ES-I3 (cell line): ENCODE results near the gene ANKRD44.
A peak's percentile ranks its signal among the peaks of the same experiment; 100 is the strongest.

ENCODE experiments used
- H3K36me3 ChIP-seq: 2 replicates; pipeline ENCODE4 v1.6.1; 2013; ENCODE audit warnings: mild to moderate bottlenecking, low read length, control low read depth, moderate library complexity; ENCODE audit not compliant: insufficient read depth
- H3K4me1 ChIP-seq: 2 replicates; pipeline ENCODE4 v1.6.1; 2013; ENCODE audit warnings: mild to moderate bottlenecking, control low read depth, low read length; ENCODE audit not compliant: insufficient read depth
- H3K9ac ChIP-seq: 2 replicates; pipeline ENCODE4 v1.6.1; 2013; ENCODE audit warnings: low read depth, mild to moderate bottlenecking, low read length, moderate library complexity
- H3K9me3 ChIP-seq: 2 replicates; pipeline ENCODE4 v1.6.1; 2013; ENCODE audit warnings: mild to moderate bottlenecking, low read length, moderate library complexity; ENCODE audit not compliant: control insufficient read depth, insufficient read depth

Gene ANKRD44

DNA sequence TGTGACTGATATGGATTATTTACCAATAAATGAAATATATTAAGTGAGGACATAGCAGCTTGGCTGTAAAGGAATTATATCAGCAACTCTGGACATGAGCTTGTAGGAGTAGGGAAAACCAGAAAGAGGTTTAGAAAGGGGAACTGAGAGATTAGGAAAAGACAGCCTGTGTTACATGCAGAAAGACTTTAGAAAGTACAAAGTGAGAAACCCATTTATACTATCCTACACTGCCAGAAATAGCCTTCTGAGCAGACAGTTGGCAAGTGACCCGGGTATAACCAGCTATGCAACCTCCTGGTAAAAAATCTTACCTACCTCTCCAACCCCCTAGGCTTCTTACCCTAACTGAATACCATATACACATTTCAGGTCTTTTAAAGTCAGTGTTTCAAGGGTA is 134.1 kb downstream of the ANKRD44 start:
- H3K9ac ChIP-seq: no peak overlapping the region
- H3K9me3 ChIP-seq: no peaks in the 10 kb centered on the region
- H3K4me1 ChIP-seq: no peaks in the 10 kb centered on the region
- no peaks in the 10 kb centered on the region for H3K36me3 ChIP-seq

DNA sequence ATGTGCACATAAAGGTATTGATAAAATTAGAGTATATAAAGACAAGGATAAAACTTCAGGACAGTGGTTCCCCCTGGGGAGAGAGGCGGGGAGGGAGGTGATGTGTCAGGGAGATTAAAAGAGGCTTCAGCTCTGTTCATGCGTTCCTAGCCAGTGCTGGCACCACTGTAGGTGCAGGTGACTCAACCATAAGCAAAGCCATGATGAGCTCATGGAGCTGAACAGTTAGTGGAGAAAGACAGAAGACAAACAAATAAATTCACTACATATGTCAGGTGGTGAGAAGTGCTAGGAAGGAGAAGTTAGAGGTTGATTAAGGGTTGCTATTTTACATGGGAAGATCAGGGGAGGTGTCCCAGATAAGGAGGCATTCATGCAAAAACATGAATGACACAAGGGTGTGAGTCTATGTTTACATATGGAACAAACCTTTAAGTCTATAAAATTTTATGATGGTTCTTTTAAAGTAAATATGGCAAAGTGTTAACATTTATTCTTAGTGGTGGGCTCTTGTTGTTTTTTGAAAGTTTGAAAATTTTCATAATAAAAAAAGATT is 136.0 kb downstream of the ANKRD44 start:
- Histone ChIP-seq H3K9ac (no peak overlapping the region), H3K36me3 (no peaks in the 10 kb centered on the region), H3K4me1 (no peaks in the 10 kb centered on the region), H3K9me3 (no peaks in the 10 kb centered on the region)

DNA sequence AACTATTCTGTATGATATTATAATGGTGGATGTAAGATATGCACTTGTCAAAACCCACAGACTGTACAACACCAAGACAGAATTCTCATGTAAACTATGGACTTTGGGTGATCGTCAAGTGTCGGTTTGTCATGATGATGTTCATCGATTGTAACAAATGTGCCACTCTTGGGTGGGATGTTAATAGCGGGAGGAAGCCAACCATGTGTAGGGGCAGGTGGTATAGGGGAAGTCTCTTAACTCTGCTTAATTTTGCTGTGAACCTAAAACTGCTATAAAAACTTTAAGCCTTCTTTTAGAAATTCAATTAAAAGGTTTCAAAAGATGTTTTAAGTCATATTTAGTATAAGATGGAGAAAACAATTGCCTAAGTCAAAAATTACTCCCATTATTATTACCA is 139.0 kb downstream of the ANKRD44 start:
- Histone ChIP-seq H3K9me3 (no peaks in the 10 kb centered on the region), H3K4me1 (no peaks in the 10 kb centered on the region)

DNA sequence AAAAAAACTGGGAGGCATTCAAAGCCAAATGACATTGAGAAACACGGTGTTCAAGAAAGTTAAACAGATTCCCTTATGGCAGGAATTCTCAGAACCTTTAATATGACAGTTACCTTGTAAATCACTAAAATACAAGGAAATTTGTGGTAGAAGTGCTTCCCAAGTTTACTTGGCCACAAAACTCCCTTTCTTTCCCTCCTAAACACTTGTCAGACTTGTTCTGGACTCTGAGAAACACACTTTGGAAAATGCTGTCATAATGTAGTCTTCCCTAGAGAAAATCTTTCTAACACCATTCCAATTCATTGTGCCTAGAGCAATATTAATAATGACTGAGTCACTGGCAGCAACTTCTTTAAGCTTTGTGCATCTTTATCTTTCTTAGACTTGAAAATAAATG is 140.4 kb downstream of the ANKRD44 start:
- Histone ChIP-seq H3K9ac (no peak overlapping the region), H3K9me3 (no peaks in the 10 kb centered on the region), H3K4me1 (no peaks in the 10 kb centered on the region), H3K36me3 (no peaks in the 10 kb centered on the region)

More for the DNA sequence above, 139.0 kb downstream of the ANKRD44 start:
- H3K9ac ChIP-seq: no peak overlapping the region
- H3K36me3 ChIP-seq: no peaks in the 10 kb centered on the region

DNA sequence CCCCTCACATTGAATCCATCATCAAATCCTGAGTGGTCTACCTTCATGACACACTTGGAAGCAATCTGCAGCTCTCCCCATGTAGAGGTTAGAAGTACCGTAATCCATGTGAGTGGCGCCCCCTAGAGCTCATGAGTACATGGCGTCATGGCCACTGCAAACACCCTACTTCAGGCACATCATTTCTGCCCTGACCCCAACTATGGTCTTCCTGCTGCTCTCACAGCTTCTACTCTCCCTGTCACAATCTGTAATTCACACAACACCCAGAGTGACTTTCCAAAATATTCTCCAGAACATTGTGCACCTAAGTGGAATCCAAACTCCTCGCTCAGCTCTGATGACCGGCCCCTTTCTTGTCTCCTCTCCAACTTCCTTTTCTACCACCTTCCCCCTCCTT is 141.9 kb downstream of the ANKRD44 start:
- Histone ChIP-seq H3K36me3 (no peaks in the 10 kb centered on the region), H3K9ac (no peak overlapping the region), H3K9me3 (no peaks in the 10 kb centered on the region), H3K4me1 (peaks cover 3% of the 10 kb centered on the region; the same call in 1 of the 2 replicates)

DNA sequence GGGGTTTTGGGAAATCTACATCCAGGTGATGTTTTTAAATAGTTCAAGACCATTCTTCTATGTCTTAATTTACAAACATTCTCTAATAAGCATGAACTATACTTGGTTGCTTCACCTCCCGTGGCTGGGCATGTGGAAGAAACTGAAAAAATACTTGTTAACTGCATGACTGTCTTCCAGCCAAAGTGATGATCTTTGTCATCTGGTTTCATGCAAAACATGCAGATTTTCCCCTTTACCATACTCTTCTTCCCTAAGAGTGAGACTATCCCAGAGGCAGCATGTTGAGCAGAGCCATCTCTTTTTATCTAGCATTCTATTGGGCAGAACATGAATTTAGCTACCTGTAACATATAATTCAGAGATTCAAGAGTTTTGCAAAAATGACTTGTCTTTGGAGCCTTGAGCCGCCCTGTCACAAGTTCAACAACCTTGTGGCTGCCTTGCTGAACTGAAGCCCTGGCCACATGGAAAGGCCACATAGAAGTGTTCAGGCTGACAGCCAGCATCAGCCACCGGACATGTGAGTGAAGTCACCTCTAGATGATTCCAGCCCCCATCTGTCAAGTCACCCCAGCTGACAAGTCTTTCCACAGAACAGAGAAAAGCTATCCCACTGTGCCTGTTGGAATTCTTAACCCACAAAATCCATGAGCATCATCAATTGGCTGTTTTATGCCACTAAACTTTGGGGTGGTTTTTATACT is 142.8 kb downstream of the ANKRD44 start:
- H3K36me3 ChIP-seq: no peaks in the 10 kb centered on the region
- peaks cover 3% of the 10 kb centered on the region; the same call in 1 of the 2 replicates for H3K4me1 ChIP-seq
- H3K9ac ChIP-seq: no peak overlapping the region

DNA sequence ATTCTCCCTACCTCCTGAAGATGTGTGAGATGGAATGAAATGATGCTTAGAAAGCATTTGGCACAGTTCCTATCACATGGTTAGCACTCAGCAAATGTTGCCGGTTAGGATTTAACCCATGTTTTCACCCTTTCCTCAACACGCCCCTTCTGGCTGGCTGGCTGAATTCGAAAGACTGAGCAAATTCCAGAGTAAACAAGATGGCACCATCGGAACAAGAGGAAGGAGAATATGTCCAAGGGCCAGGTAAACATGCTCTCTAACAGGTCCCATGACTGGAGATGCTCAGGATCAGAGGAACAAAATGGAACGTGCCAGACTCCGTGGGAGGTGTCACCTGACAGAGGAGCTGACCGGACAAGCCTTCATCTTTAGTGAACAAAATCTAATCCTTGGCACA is 145.6 kb downstream of the ANKRD44 start:
- Histone ChIP-seq H3K4me1 (peaks cover 3% of the 10 kb centered on the region; the same call in 1 of the 2 replicates), H3K36me3 (no peaks in the 10 kb centered on the region), H3K9ac (no peak overlapping the region), H3K9me3 (no peaks in the 10 kb centered on the region)

More for the DNA sequence above, 142.8 kb downstream of the ANKRD44 start:
- no peaks in the 10 kb centered on the region for H3K9me3 ChIP-seq

DNA sequence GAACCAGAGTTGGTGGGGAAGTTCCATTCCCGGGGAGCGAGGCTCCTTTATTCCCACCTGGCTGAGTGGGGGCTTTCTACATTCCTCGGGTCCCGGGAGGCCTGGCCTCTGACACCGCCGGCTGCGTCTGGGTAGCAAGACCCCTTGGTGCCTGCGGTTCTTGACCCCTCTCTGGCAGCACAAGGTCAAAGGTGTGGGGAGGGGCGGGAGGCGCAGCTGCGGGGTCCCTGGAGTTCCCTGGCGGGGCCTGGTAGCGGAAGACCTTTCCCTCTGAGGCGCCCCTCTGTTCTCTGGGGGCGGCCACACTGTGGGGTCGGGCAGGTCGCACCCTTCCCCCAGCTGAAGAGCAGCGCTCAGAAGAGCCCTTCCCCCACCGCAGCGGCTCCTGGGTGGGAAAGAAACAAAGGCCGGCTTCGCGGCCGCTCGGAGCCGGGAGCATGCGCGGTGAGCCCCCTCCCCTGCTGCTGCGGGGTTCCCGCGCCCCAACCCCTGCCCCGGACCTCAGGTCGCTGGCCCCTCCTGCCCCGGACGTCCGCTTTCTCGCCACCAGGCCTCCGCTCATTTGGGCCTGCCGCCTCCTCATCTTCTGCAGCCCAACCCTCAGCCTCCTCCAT is 146.3 kb downstream of the ANKRD44 start:
- Histone ChIP-seq H3K9ac (peak overlapping the region; percentile 42; the same call in 1 of the 2 replicates), H3K36me3 (no peaks in the 10 kb centered on the region), H3K4me1 (peaks cover 3% of the 10 kb centered on the region; the same call in 1 of the 2 replicates), H3K9me3 (no peaks in the 10 kb centered on the region)

DNA sequence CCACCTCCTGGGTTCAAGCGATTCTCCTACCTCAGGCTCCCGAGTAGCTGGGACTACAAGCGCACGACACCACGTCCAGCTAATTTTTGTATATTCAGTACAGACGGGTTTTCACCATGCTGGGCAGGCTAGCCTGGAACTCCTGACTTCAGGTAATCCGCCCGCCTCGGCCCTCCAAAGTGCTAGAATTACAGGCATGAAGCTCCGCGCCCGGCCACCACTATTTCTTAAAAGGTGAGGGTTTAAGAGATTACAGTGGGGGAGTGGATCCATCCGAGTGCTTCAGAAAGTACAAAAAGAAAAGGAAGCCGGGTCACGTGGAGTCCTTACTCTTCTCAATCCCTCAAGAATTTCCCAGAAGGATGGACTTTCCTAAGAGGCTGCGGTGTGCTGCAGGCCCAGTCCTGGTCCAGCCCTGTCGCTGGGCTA is 146.9 kb downstream of the ANKRD44 start:
- peak overlapping the region; percentile 42; the same call in 1 of the 2 replicates for H3K9ac ChIP-seq
- H3K4me1 ChIP-seq: peaks cover 3% of the 10 kb centered on the region; the same call in 1 of the 2 replicates
- no peaks in the 10 kb centered on the region for H3K36me3 ChIP-seq

DNA sequence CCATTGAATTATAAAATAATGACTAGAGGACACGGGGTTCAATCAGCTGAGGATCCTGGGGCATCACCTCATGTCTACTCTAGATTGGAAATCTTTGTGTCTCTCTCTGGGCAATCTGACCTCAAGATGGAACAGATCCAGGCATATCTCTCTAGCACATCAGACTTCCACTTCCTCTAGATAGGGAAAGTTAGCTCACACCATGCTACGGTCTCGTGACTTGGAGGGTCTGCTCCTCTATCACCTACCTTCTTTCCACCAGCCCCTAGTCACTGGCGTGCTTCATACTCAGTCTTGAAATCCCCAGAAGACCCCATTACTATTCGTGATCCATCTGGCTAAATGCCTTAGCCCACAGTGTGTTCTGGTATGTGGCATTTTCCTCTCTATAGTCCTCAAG is 148.8 kb downstream of the ANKRD44 start:
- Histone ChIP-seq H3K36me3 (no peaks in the 10 kb centered on the region), H3K9me3 (no peaks in the 10 kb centered on the region), H3K4me1 (peaks cover 3% of the 10 kb centered on the region; the same call in 1 of the 2 replicates), H3K9ac (no peak overlapping the region)

More for the DNA sequence above, 146.9 kb downstream of the ANKRD44 start:
- no peaks in the 10 kb centered on the region for H3K9me3 ChIP-seq

DNA sequence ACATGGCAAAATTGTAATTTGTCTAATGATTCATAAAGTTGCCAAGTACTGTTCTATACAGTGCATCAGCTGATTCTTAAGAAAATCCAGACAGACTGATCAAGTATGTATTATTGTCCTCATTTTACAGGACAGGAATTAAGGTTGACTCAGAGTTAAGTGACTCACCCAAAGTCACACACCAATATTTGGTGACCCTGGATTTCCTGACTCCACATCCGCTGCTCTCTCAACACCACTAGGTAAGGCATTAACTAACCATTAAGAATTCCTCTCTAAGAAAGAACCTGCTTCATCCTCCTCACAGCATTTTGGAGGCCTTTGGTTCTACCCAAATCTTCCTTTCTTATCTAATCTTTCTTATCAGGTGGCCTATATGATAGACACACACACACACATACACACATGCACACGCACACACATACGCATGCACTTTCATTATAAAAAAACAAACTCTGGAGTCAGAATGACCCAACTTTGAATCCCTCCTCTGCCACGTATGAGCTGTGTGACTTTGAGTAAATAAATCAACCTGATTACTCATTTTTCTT is 150.8 kb downstream of the ANKRD44 start:
- H3K9ac ChIP-seq: no peak overlapping the region
- H3K36me3 ChIP-seq: no peaks in the 10 kb centered on the region
- no peaks in the 10 kb centered on the region for H3K9me3 ChIP-seq
- H3K4me1 ChIP-seq: peaks cover 3% of the 10 kb centered on the region; the same call in 1 of the 2 replicates

DNA sequence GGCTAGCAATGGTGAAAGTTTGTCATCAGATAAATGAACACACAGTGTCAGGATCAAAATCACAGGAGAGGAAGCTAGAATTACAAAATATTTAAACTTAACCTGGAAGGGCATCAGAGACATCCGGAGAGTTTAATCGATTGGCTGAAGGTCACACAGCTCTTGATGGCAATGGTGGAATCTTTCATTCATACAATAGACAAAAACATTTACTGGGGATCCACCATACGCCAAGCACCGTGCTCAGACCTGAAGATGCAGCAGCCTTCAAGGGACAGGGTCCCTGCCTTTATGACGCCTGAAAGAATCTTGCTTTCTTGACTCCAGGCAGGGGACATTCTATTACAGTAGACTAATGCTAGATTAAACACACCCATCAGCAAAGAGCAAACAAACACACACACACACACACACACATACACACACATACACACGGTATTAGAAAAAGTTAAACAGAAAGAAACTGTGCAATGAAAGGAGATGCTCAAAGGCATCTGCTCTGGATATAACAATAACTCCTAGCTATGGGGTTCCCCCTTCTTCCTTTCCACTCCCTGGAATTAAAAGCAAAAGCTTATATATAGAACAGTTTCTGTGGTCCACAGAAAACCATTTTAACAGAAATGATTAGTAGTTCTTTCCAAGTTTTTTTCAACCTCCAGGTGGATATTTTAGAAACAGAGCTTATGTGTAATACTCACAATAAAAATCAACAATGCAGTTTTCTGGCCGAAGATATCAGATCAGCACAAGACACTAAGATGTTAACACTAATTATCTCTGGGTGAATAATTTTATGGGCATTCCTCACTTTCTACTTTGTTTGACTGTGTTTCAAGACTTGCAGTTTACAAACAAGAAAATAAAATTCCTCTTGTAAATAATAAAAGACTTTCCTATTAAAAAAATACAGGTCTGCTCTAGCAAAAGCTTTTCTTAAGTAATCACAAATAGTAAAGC is 151.7 kb downstream of the ANKRD44 start:
- H3K9ac ChIP-seq: no peak overlapping the region
- peaks cover 1% of the 10 kb centered on the region; the same call in 1 of the 2 replicates for H3K4me1 ChIP-seq

DNA sequence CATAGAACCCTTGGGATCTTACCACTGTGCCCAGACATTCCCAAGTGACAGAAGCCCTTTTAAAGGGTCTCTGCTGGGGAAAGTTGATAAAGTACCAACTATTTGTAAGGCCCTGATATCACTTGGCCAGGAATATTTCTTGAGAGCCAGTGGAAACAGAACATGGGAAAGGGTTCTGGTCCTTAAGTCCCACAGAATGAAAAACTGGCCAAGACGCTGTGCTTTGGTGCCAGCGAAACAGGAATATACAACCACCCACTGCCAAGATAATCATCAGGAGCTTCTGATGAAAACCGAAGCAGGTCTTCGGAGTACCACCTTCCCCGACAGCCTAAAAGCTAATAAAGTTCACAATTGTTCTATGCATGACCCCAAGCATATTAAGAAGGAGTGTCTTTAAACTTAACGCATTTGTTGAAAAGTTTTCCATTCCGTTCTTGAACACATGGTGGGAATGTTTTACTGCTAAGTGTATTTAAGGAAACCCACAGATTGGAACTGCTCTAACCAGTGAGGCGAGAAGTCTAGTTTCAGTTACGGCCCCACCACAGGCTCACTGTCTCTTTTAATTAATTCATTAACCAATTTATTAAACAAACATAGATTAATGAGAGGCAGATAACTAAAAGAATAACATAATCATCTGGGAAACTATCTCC is 152.6 kb downstream of the ANKRD44 start:
- Histone ChIP-seq H3K9me3 (no peaks in the 10 kb centered on the region), H3K9ac (no peak overlapping the region), H3K4me1 (no peaks in the 10 kb centered on the region), H3K36me3 (no peaks in the 10 kb centered on the region)

More for the DNA sequence above, 151.7 kb downstream of the ANKRD44 start:
- Histone ChIP-seq H3K9me3 (no peaks in the 10 kb centered on the region), H3K36me3 (no peaks in the 10 kb centered on the region)
